Panc1 (cell line): ENCODE data around the gene DPH2. TPM values are rescaled to one million over a fixed set of nuclear protein-coding genes. Genes with fewer than 3 reads are reported as not detected.

ENCODE experiments used
- ATAC-seq: fragments of 200-7000 bp; cut with Tn5 transposase; 2 replicates; pipeline ENCODE4 v1.9.1; 2020; ENCODE audit warnings: mild to moderate bottlenecking, moderate library complexity
- BruUV-seq: library from RNA; stranded (reverse); fragments of 400-500 nt; replicated peaks from 2 replicates; lab custom pipeline; 2021; lab: Mats Ljungman, UMichigan
- CTCF ChIA-PET: fragments of 300-600 bp; sonication (Branson Sonifier 250); formaldehyde crosslinking; loops from one replicate; lab custom pipeline; 2022; ENCODE audit warnings: antibody characterized with exemption; lab: Charles Lee
- POLR2A ChIA-PET: fragments of 300-600 bp; sonication (Branson Sonifier 250); formaldehyde crosslinking; loops from one replicate; lab custom pipeline; 2022; ENCODE audit warnings: antibody characterized with exemption; lab: Charles Lee
- DNase-seq: peaks from one replicate; pipeline ENCODE4 v3.0.0-alpha.2; 2010; ENCODE audit warnings: low read depth, low spot score
- H3K27ac ChIP-seq: 2 replicates; pipeline ENCODE4 v1.5.1; 2011; ENCODE audit warnings: mild to moderate bottlenecking, low read length, inconsistent platforms
- H3K27me3 ChIP-seq: fragments of 200-500 bp; sonication (Bioruptor generic); 2 replicates; pipeline ENCODE4 v1.6.0; 2014; ENCODE audit warnings: low read length, inconsistent platforms; ENCODE audit not compliant: control insufficient read depth, insufficient read depth
- H3K36me3 ChIP-seq: fragments of 200-500 bp; sonication (Bioruptor generic); 2 replicates; pipeline ENCODE4 v1.5.1; 2014; ENCODE audit warnings: inconsistent platforms, mild to moderate bottlenecking, low read length, moderate library complexity; ENCODE audit not compliant: control insufficient read depth, insufficient read depth
- H3K4me1 ChIP-seq: 2 replicates; pipeline ENCODE4 v1.5.1; 2011; ENCODE audit warnings: inconsistent platforms, mild to moderate bottlenecking, low read length, moderate library complexity; ENCODE audit not compliant: control insufficient read depth, insufficient read depth
- H3K4me3 ChIP-seq, 2 experiments: 2 replicates each; pipeline ENCODE4 v1.5.1; 2011 to 2012; ENCODE audit warnings: low read depth in 2 of 2, low read length in 2 of 2, mild to moderate bottlenecking in 2 of 2, inconsistent platforms in 1 of 2, moderate library complexity in 1 of 2
- H3K9me3 ChIP-seq: fragments of 200-500 bp; sonication (Bioruptor generic); 2 replicates; pipeline ENCODE4 v1.5.1; 2014; ENCODE audit warnings: low read depth, mild to moderate bottlenecking, inconsistent platforms, low read length, moderate library complexity; ENCODE audit not compliant: control insufficient read depth, insufficient read depth
- CTCF ChIP-seq: fragments of 450-650 bp; IDR thresholded peaks from 2 replicates; pipeline ENCODE4 v1.5.1; 2017; ENCODE audit warnings: mild to moderate bottlenecking
- POLR2AphosphoS5 ChIP-seq: IDR thresholded peaks from 2 replicates; pipeline ENCODE4 v1.6.1; 2012; ENCODE audit warnings: mild to moderate bottlenecking, low read depth, low read length, moderate library complexity
- REST ChIP-seq, 2 experiments: IDR thresholded peaks; 2 replicates each; pipeline ENCODE4 v1.6.1; 2011 to 2012; ENCODE audit warnings: low read depth in 2 of 2, control low read depth in 1 of 2, low read length in 1 of 2, mild to moderate bottlenecking in 1 of 2, moderate library complexity in 1 of 2; ENCODE audit not compliant: insufficient read depth in 1 of 2
- SIN3A ChIP-seq: IDR thresholded peaks from 2 replicates; pipeline ENCODE4 v1.6.1; 2012; ENCODE audit warnings: low read depth, mild to moderate bottlenecking, low read length, moderate library complexity, borderline replicate concordance; ENCODE audit not compliant: insufficient read depth
- TCF7L2 ChIP-seq: IDR thresholded peaks from 2 replicates; pipeline ENCODE4 v1.6.1; 2011; ENCODE audit warnings: mild to moderate bottlenecking, low read depth, low read length, inconsistent platforms
- in situ Hi-C: cut with HindIII; loops from 2 replicates; pipeline ENCODE4 v1.10.0; 2016; ENCODE audit warnings: low sequenced_read_pairs, low pct_unique_long_range_greater_than_20kb
- intact Hi-C: fragments of 100-400 bp; cut with micrococcal nuclease; formaldehyde crosslinking; loops from one replicate; pipeline ENCODE4 v1.10.0; 2022; ENCODE audit not compliant: unreplicated experiment
- total RNA-seq: library from RNA; stranded (reverse); gene quantifications from one replicate; pipeline ENCODE4 v1.2.1, GENCODE V29; 2021; ENCODE audit not compliant: unreplicated experiment

The DPH2 gene
- total RNA-seq, 1 experiment from 2014 or later = 76.0 TPM

- Histone ChIP-seq H3K4me1 (peaks cover 43% of the 10 kb centered on the region), H3K36me3 (peaks cover 13% of the 10 kb centered on the region; the same call in 1 of the 2 replicates), H3K4me3 (peak within 1 kb of the TSS; percentile 80 to 85), H3K27me3 (no peaks in the 10 kb centered on the region), H3K9me3 (no peaks in the 10 kb centered on the region), H3K27ac (peak within 1 kb of the TSS; percentile 89)
- in situ Hi-C loops (no loop called here), intact Hi-C loops (no loop called here)
- no peak for DNase-seq
- CTCF ChIA-PET = interaction anchor here (0.6 kb wide), 1 partner anchor 19 kb away, joined by 4 read pairs; no protein-coding TSS in a partner anchor
- ATAC-seq = peak; percentile 86
- no TSS peak for BruUV-seq
- POLR2A ChIA-PET = interaction anchor here (0.6 to 0.7 kb wide), 2 partner anchors 209 to 266 kb away, joined by 3 to 9 read pairs; no protein-coding TSS in a partner anchor
- peak; percentile 75 for TF ChIP-seq POLR2AphosphoS5
- TF ChIP-seq REST (IDR thresholded peaks at IDR 0.05; ENCODE audit: insufficient read depth in 1 of 2, low read depth in 2 of 2, low read length in 1 of 2) = 0 out of 4 replicates have a peak, but pooled peaks of 1 of the 2 experiments have one; percentile 63
- no peak for TF ChIP-seq CTCF
- TF ChIP-seq SIN3A = peak; percentile 86; the same call in 1 of the 2 replicates
- peak; percentile 23; the same call in 1 of the 2 replicates for TF ChIP-seq TCF7L2
Measured at GRCh38 chr1:43974443-43975248, 4.8 kb downstream of the DPH2 start, which contains the start of gene ATP6V0B. ATP6V0B (plus strand) TSS chr1:43974960; CDS start chr1:43975041, 81 bp downstream.

GRCh38 chr1:43975249-43975961, 5.6 kb downstream of the DPH2 start:
- POLR2A ChIA-PET = interaction anchor here (0.6 to 0.7 kb wide), 2 partner anchors 210 to 267 kb away, joined by 3 to 9 read pairs; no protein-coding TSS in a partner anchor
- intact Hi-C loops = no loop called here
- Histone ChIP-seq H3K27ac (peak overlapping the region; percentile 89), H3K4me1 (peaks cover 49% of the 10 kb centered on the region), H3K9me3 (no peaks in the 10 kb centered on the region), H3K27me3 (no peaks in the 10 kb centered on the region), H3K4me3 (peak overlapping the region; percentile 80 to 85), H3K36me3 (peaks cover 9% of the 10 kb centered on the region; the same call in 1 of the 2 replicates)
- in situ Hi-C loops = no loop called here
- TF ChIP-seq REST (IDR thresholded peaks at IDR 0.05; ENCODE audit: insufficient read depth in 1 of 2, low read depth in 2 of 2, low read length in 1 of 2) (no peak), SIN3A (peak; percentile 38; the same call in 1 of the 2 replicates)
- CTCF ChIA-PET = interaction anchor here (0.5 to 0.6 kb wide), 2 partner anchors 20 to 1615 kb away, joined by 4 to 10 read pairs; no protein-coding TSS in a partner anchor
- ATAC-seq (no peak), DNase-seq (no peak)
- BruUV-seq = TSS peak; percentile 45
